HepG2 (cell line): ENCODE data around the gene SERINC5. TPM values are rescaled to one million over a fixed set of nuclear protein-coding genes. Genes with fewer than 3 reads are reported as not detected.

Experiments
- ATAC-seq: fragments of 200-7000 bp; cut with Tn5 transposase; 3 replicates; pipeline ENCODE4 v1.9.1; 2020; ENCODE audit warnings: mild to moderate bottlenecking, moderate library complexity
- BruUV-seq: library from RNA; stranded (reverse); fragments of 400-500 nt; replicated peaks from 2 replicates; lab custom pipeline; 2021; lab: Mats Ljungman, UMichigan
- CTCF ChIA-PET: fragments of 300-600 bp; formaldehyde crosslinking; extraction: SDS; loops from one replicate; lab custom pipeline; 2021; ENCODE audit warnings: low total read pairs, inconsistent platforms, low intra/inter-chr PET ratio; lab: Yijun Ruan, JAX
- POLR2A ChIA-PET: fragments of 350-600 bp; sonication (Branson Sonifier 250); formaldehyde crosslinking; loops from one replicate; lab custom pipeline; 2020; ENCODE audit warnings: antibody characterized with exemption, inconsistent platforms; lab: Yijun Ruan, JAX
- DNase-seq: peaks from one replicate; pipeline ENCODE4 v3.0.0-alpha.2; 2015; ENCODE audit warnings: low spot score
- FAIRE-seq: peaks from 3 replicates; lab custom pipeline; 2011; peaks lifted over from hg19 to GRCh38; lab: Jason Lieb, UNC
- H2AFZ ChIP-seq: one replicate; pipeline ENCODE4 v1.6.1; 2011; ENCODE audit warnings: low read length, inconsistent platforms
- H3K27ac ChIP-seq: fragments of 300-600 bp; 3 replicates; pipeline ENCODE4 v1.8.0; 2011; ENCODE audit warnings: mixed run types, mild to moderate bottlenecking, mixed read lengths, low read length, inconsistent platforms; ENCODE audit not compliant: insufficient read depth; ENCODE audit errors: extremely low read length
- H3K27me3 ChIP-seq, 2 experiments: fragments of 200-600 bp in 1 of 2; 2 replicates in 1 of 2; 3 replicates in 1 of 2; pipeline versions ENCODE4 v1.6.0 to v1.8.0; 2011; ENCODE audit warnings: low read length in 2 of 2, mild to moderate bottlenecking in 2 of 2, moderate library complexity in 2 of 2, inconsistent platforms in 1 of 2; ENCODE audit not compliant: insufficient read depth in 2 of 2, control insufficient read depth in 1 of 2
- H3K36me3 ChIP-seq, 2 experiments: fragments of 200-600 bp in 1 of 2; replicated peaks in 1 of 2; 2 replicates in 1 of 2; 3 replicates in 1 of 2; pipeline versions ENCODE4 v1.5.1 to v1.8.0; 2011; ENCODE audit warnings: low read length in 2 of 2, inconsistent platforms in 1 of 2; ENCODE audit not compliant: insufficient read depth in 2 of 2, control insufficient read depth in 1 of 2
- H3K4me1 ChIP-seq: 2 replicates; pipeline ENCODE4 v1.5.1; 2012; ENCODE audit warnings: low read length, inconsistent platforms; ENCODE audit not compliant: insufficient read depth
- H3K4me2 ChIP-seq: 2 replicates; pipeline ENCODE4 v1.6.0; 2011; ENCODE audit warnings: low read depth, low read length, inconsistent platforms
- H3K4me3 ChIP-seq, 3 experiments: fragments of 200-600 bp in 1 of 3; sonication (generic), shearing (Covaris generic) in 1 of 3; replicated peaks in 1 of 3; 2 replicates each; pipeline ENCODE4 v1.5.1; 2011 to 2016; ENCODE audit warnings: low read length in 3 of 3, inconsistent platforms in 2 of 3, low read depth in 2 of 3, mild to moderate bottlenecking in 2 of 3, control low read depth in 1 of 3, mixed read lengths in 1 of 3; ENCODE audit not compliant: insufficient read depth in 1 of 3
- H3K79me2 ChIP-seq: one replicate; pipeline ENCODE4 v1.6.1; 2011; ENCODE audit warnings: low read length, inconsistent platforms; ENCODE audit not compliant: insufficient read depth
- H3K9ac ChIP-seq: 2 replicates; pipeline ENCODE4 v1.6.0; 2011; ENCODE audit warnings: mild to moderate bottlenecking, low read depth, low read length, inconsistent platforms; ENCODE audit not compliant: insufficient read depth
- H3K9me3 ChIP-seq: 2 replicates; pipeline ENCODE4 v1.5.1; 2012; ENCODE audit warnings: mild to moderate bottlenecking, low read length
- H4K20me1 ChIP-seq: 2 replicates; pipeline ENCODE4 v1.6.0; 2011; ENCODE audit warnings: inconsistent platforms, mild to moderate bottlenecking, low read length, moderate library complexity; ENCODE audit not compliant: insufficient read depth
- FOXM1 ChIP-seq: sonication (generic); formaldehyde crosslinking; IDR thresholded peaks from 2 replicates; pipeline ENCODE4 v1.5.0; 2020; ENCODE audit warnings: missing genetic modification reagents
- RFXAP ChIP-seq: sonication (generic); formaldehyde crosslinking; IDR thresholded peaks from 2 replicates; pipeline ENCODE4 v1.4.0; 2020; ENCODE audit warnings: missing genetic modification reagents, borderline replicate concordance
- SMARCE1 ChIP-seq: fragments of 450-650 bp; IDR thresholded peaks from 2 replicates; pipeline ENCODE4 v1.6.1; 2017; ENCODE audit warnings: borderline replicate concordance
- STAT5B ChIP-seq: sonication (generic); formaldehyde crosslinking; IDR thresholded peaks from 2 replicates; pipeline ENCODE4 v1.4.0; 2020; ENCODE audit warnings: missing genetic modification reagents
- ZBTB8A ChIP-seq: sonication (generic); formaldehyde crosslinking; IDR thresholded peaks from 2 replicates; pipeline ENCODE4 v1.4.0; 2020; ENCODE audit warnings: mild to moderate bottlenecking, low read depth, missing genetic modification reagents, borderline replicate concordance
- ZNF589 ChIP-seq: sonication (generic); formaldehyde crosslinking; conservative IDR thresholded peaks from 2 replicates; pipeline ENCODE4 v1.8.0; 2022; ENCODE audit warnings: mild to moderate bottlenecking, moderate library complexity, missing genetic modification reagents
- ZNF772 ChIP-seq: sonication (generic); formaldehyde crosslinking; IDR thresholded peaks from 2 replicates; pipeline ENCODE4 v1.5.0; 2020; ENCODE audit warnings: mild to moderate bottlenecking, missing genetic modification reagents
- ZNF775 ChIP-seq: sonication (generic); formaldehyde crosslinking; IDR thresholded peaks from 2 replicates; pipeline ENCODE4 v1.4.0; 2020; ENCODE audit warnings: missing genetic modification reagents, mild to moderate bottlenecking, moderate library complexity, borderline replicate concordance
- WGBS: methylation state at CpG from one replicate; pipeline ENCODE4 v1.1.6; 2017; ENCODE audit warnings: low lambda C conversion rate; 5-methylcytosine and 5-hydroxymethylcytosine counted together
- in situ Hi-C: cut with HindIII; loops from 2 replicates; pipeline ENCODE4 v1.10.0; 2017; ENCODE audit warnings: low pct_unique_long_range_greater_than_20kb; ENCODE audit not compliant: extremely low pct_ligation_motif_present
- intact Hi-C: fragments of 100-400 bp; cut with micrococcal nuclease; formaldehyde crosslinking; loops from one replicate; pipeline ENCODE4 v1.10.0; 2022; ENCODE audit not compliant: unreplicated experiment
- polyA plus RNA-seq, 8 experiments: library from polyadenylated mRNA; depleted of rRNA in 3 of 8; stranded (reverse) in 7 of 8; unstranded in 1 of 8; fragments of >200 nt; fragmentation: Illumina TruSeq in 4 of 8; extraction: Trizol in 4 of 8; gene quantifications; 2 replicates each; pipeline versions ENCODE4 v1.2.1 to v1.2.3, GENCODE V29; 2011 to 2016; ENCODE audit warnings: low read depth in 4 of 8, missing spikeins in 1 of 8, mixed read lengths in 1 of 8; ENCODE audit not compliant: insufficient read depth in 1 of 8
- total RNA-seq, 5 experiments: library from RNA; depleted of rRNA; stranded (reverse); fragments of >200 nt; fragmentation: Illumina TruSeq; extraction: Trizol; gene quantifications; 2 replicates each; pipeline ENCODE4 v1.2.3, GENCODE V29; 2016; ENCODE audit warnings: low read depth in 1 of 5
- TF ChIP-seq, protein P1 (sequence below): sonication (generic); formaldehyde crosslinking; IDR thresholded peaks from 2 replicates; pipeline ENCODE4 v1.4.0; 2020; ENCODE audit warnings: mild to moderate bottlenecking, missing genetic modification reagents
- TF ChIP-seq, protein P2 (sequence below): sonication (generic); formaldehyde crosslinking; IDR thresholded peaks from 2 replicates; pipeline ENCODE4 v1.4.0; 2020; ENCODE audit warnings: missing genetic modification reagents

Gene SERINC5
- total and polyA plus RNA-seq, 2 of the 13 experiments (the other 11 are each of a cell fraction or from before 2014, with no cell fraction given) = 17.3 to 22.8 TPM

DNA sequence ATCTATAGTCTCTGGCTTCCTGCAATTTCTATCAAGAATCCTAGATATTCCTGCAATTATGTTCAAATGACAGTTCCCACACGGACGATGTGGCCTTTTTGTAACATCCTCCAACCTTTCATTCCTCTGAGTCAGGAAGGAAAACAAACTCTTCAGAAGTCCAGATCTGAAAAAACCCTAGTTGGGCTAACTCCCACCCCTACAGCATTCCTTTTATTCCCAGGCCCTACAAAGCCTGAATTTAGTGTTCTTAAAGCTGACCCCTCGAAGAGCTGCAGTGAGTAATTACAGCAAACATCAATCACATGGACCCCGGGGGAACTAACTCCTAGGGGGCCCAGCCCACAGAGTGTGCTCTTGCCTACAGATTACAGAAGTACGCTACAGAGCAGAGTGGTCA lies 99.7 kb downstream of the SERINC5 start:
- Histone ChIP-seq H3K9ac (no peak overlapping the region), H3K36me3 (peaks cover 8 to 20% of the 10 kb centered on the region in 2 experiments), H3K27me3 (no peaks in the 10 kb centered on the region), H3K4me3 (no peak overlapping the region), H2AFZ (no peak overlapping the region), H3K4me1 (peaks cover 51% of the 10 kb centered on the region), H3K79me2 (no peaks in the 10 kb centered on the region), H3K9me3 (no peaks in the 10 kb centered on the region), H4K20me1 (no peaks in the 10 kb centered on the region), H3K27ac (no peak overlapping the region), H3K4me2 (no peak overlapping the region)
- ChIA-PET CTCF (no interaction called here), POLR2A (no interaction called here)
- intact Hi-C loops (no loop called here), in situ Hi-C loops (no loop called here)
- FAIRE-seq (no peak), ATAC-seq (no peak), DNase-seq (peak; percentile 40)
- TF ChIP-seq ZBTB8A (CRISPR knock-in tag) (no peak), STAT5B (CRISPR knock-in tag) (no peak), SMARCE1 (no peak), ZNF775 (CRISPR knock-in tag) (no peak), RFXAP (no peak), FOXM1 (no peak), ZNF589 (no peak), ZNF772 (CRISPR knock-in tag) (no peak)
- TF ChIP-seq, protein P1, sequence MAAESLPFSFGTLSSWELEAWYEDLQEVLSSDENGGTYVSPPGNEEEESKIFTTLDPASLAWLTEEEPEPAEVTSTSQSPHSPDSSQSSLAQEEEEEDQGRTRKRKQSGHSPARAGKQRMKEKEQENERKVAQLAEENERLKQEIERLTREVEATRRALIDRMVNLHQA (CRISPR knock-in tag) = no peak
- TF ChIP-seq, protein P2, sequence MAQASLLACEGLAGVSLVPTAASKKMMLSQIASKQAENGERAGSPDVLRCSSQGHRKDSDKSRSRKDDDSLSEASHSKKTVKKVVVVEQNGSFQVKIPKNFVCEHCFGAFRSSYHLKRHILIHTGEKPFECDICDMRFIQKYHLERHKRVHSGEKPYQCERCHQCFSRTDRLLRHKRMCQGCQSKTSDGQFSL (CRISPR knock-in tag) = no peak
- BruUV-seq = no TSS peak
- WGBS = 71% methylated on average over 5 of the region's 5 CpGs
